Transverse colon (tissue), 4 donors: ENCODE measurements around the gene NBEA. TPM values are rescaled to one million over a fixed set of nuclear protein-coding genes. Genes with fewer than 3 reads are reported as not detected.

ENCODE experiments used
- DNase-seq: peaks from one replicate; pipeline ENCODE4 v3.0.0-alpha.2; 2019
- H3K27ac ChIP-seq, 4 donors: fragments of 200-600 bp; sonication (generic); 2 replicates each; pipeline ENCODE4 v1.5.1; 2016 to 2018; ENCODE audit warnings: inconsistent platforms in 4 of 4
- H3K27me3 ChIP-seq: fragments of 200-600 bp; sonication (generic); 2 replicates; pipeline ENCODE4 v1.5.1; 2017; ENCODE audit warnings: inconsistent platforms
- H3K36me3 ChIP-seq, 4 donors: fragments of 200-600 bp; sonication (generic); 2 replicates each; pipeline ENCODE4 v1.5.1; 2017 to 2019; ENCODE audit warnings: inconsistent platforms in 4 of 4
- H3K4me1 ChIP-seq, 4 donors: fragments of 200-600 bp; sonication (generic); 2 replicates each; pipeline ENCODE4 v1.5.1; 2017 to 2020; ENCODE audit warnings: inconsistent platforms in 4 of 4
- H3K4me3 ChIP-seq, 4 donors: fragments of 200-600 bp; sonication (generic); 1 replicate in 1 of 4; 2 replicates in 3 of 4; pipeline versions ENCODE4 v1.5.1 to v1.6.1; 2017 to 2019; ENCODE audit warnings: inconsistent platforms in 4 of 4
- H3K9me3 ChIP-seq, 2 donors: fragments of 200-600 bp; sonication (generic); 2 replicates each; pipeline ENCODE4 v1.5.1; 2017 to 2019; ENCODE audit warnings: inconsistent platforms in 2 of 2
- CTCF ChIP-seq, 5 experiments: fragments of 200-600 bp in 3 of 5; fragments of 450-650 bp in 2 of 5; sonication (generic) in 3 of 5; IDR thresholded peaks; 1 replicate in 2 of 5; 2 replicates in 3 of 5; pipeline ENCODE4 v1.5.1; 2016 to 2017; ENCODE audit warnings: antibody characterized with exemption in 5 of 5, inconsistent platforms in 3 of 5, mild to moderate bottlenecking in 2 of 5, moderate library complexity in 1 of 5
- EP300 ChIP-seq: sonication (generic); formaldehyde crosslinking; IDR thresholded peaks from one replicate; pipeline ENCODE4 v1.6.1; 2017; ENCODE audit warnings: antibody characterized with exemption, low read depth
- POLR2A ChIP-seq: fragments of 450-650 bp; IDR thresholded peaks from one replicate; pipeline ENCODE4 v1.6.1; 2016; ENCODE audit warnings: antibody characterized with exemption, mild to moderate bottlenecking, moderate library complexity
- POLR2AphosphoS5 ChIP-seq, 3 donors: sonication (generic); formaldehyde crosslinking; IDR thresholded peaks; one replicate each; pipeline ENCODE4 v1.6.1; 2016; ENCODE audit warnings: antibody characterized with exemption in 3 of 3
- WGBS, 2 donors: methylation state at CpG; one replicate each; pipeline ENCODE4 v1.1.5; 2018; ENCODE audit warnings: low coverage in 1 of 2; 5-methylcytosine and 5-hydroxymethylcytosine counted together
- in situ Hi-C, 4 donors: fragments of 200-750 bp; cut with MboI; loops; one replicate each; pipeline versions ENCODE4 v1.15.0 to v1.15.1; 2017; ENCODE audit warnings: low sequenced_read_pairs in 3 of 4, low pct_ligation_motif_present in 1 of 4, low pct_unique_long_range_greater_than_20kb in 1 of 4
- intact Hi-C: fragments of 100-400 bp; cut with DNase I; formaldehyde crosslinking; loops from one replicate; pipeline ENCODE4 v1.15.1; 2023; ENCODE audit warnings: low total_unique reads
- total RNA-seq, 4 donors: library from RNA; depleted of rRNA; stranded (reverse); fragments of >200 nt; gene quantifications; one replicate each; pipeline ENCODE4 v1.1.0, GENCODE V29; 2016

NBEA gene
- total RNA-seq, 4 donors from 2014 or later: 8.2 to 21.1 (median 12.5) TPM

GRCh38 chr13:35598790-35599369 is 656.8 kb downstream of the NBEA start:
- WGBS, 2 donors: 66 to 71% methylated on average over 3 to 4 of the region's 4 CpGs
- no peak for DNase-seq
- Histone ChIP-seq H3K36me3 (no peaks in the 10 kb centered on the region), H3K4me3 (no peak overlapping the region), H3K4me1 (no peaks in the 10 kb centered on the region), H3K27me3 (no peaks in the 10 kb centered on the region), H3K27ac (peak overlapping the region in 1 of 4 donors; percentile 41), H3K9me3 (no peaks in the 10 kb centered on the region)
- intact Hi-C loops (no loop called here), in situ Hi-C loops (no loop called here)
- TF ChIP-seq CTCF (IDR thresholded peaks at IDR 0.05) (no peak), EP300 (no peak), POLR2AphosphoS5 (IDR thresholded peaks at IDR 0.05) (no peak), POLR2A (no peak)

GRCh38 chr13:35599384-35599783 is 657.3 kb downstream of the NBEA start:
- no peak for DNase-seq
- no peaks in the 10 kb centered on the region for H3K27me3 ChIP-seq
- in situ Hi-C loops (no loop called here), intact Hi-C loops (no loop called here)
- no peak overlapping the region for H3K4me3 ChIP-seq
- peak overlapping the region in 1 of 4 donors; percentile 41 for H3K27ac ChIP-seq
- 70 to 71% methylated on average over 1 to 2 of the region's 2 CpGs for WGBS, 2 donors
- no peaks in the 10 kb centered on the region for H3K9me3 ChIP-seq
- no peaks in the 10 kb centered on the region for H3K36me3 ChIP-seq
- no peaks in the 10 kb centered on the region for H3K4me1 ChIP-seq
- TF ChIP-seq POLR2A (no peak), CTCF (IDR thresholded peaks at IDR 0.05) (no peak), EP300 (no peak), POLR2AphosphoS5 (IDR thresholded peaks at IDR 0.05) (no peak)

- WGBS, 2 donors: 90% methylated on average over 3 of the region's 3 CpGs
- in situ Hi-C loops (no loop called here), intact Hi-C loops (no loop called here)
- Histone ChIP-seq H3K4me3 (no peak overlapping the region), H3K36me3 (no peaks in the 10 kb centered on the region), H3K4me1 (no peaks in the 10 kb centered on the region), H3K27me3 (no peaks in the 10 kb centered on the region), H3K27ac (no peak overlapping the region), H3K9me3 (no peaks in the 10 kb centered on the region)
- DNase-seq: no peak
- TF ChIP-seq POLR2AphosphoS5 (IDR thresholded peaks at IDR 0.05) (no peak), POLR2A (no peak), CTCF (IDR thresholded peaks at IDR 0.05) (no peak), EP300 (no peak)
These were observed 658.1 kb downstream of the NBEA start for GRCh38 chr13:35600137-35600536.

GRCh38 chr13:35603593-35604285 is 661.7 kb downstream of the NBEA start:
- no peaks in the 10 kb centered on the region for H3K27me3 ChIP-seq
- DNase-seq: no peak
- H3K27ac ChIP-seq: no peak overlapping the region
- in situ Hi-C loops: no loop called here
- TF ChIP-seq POLR2AphosphoS5 (IDR thresholded peaks at IDR 0.05) (no peak), CTCF (IDR thresholded peaks at IDR 0.05) (no peak), POLR2A (no peak), EP300 (no peak)
- no peak overlapping the region for H3K4me3 ChIP-seq
- no peaks in the 10 kb centered on the region for H3K9me3 ChIP-seq
- intact Hi-C loops: no loop called here
- H3K4me1 ChIP-seq: no peaks in the 10 kb centered on the region
- H3K36me3 ChIP-seq: no peaks in the 10 kb centered on the region
- WGBS, 2 donors: 65 to 70% methylated on average over 5 to 9 of the region's 9 CpGs
